GM13976 (cell line): ENCODE measurements around the gene SHROOM2.
"Not testable (repeated sequence)": the region's sequence is repeated elsewhere in the genome, so short reads cannot be mapped to it uniquely, and the experiment has no call there.

Experiments
- DNase-seq: peaks from one replicate; pipeline ENCODE4 v3.0.0; 2012; ENCODE audit warnings: low spot score
- CTCF ChIP-seq: IDR thresholded peaks from 2 replicates; pipeline ENCODE4 v1.5.1; 2012; ENCODE audit warnings: borderline replicate concordance, mild to moderate bottlenecking; ENCODE audit not compliant: insufficient read depth; ENCODE audit errors: extremely low read depth, missing control alignments, control extremely low read depth
- in situ Hi-C: fragments of 300-500 bp; cut with MboI; formaldehyde crosslinking; loops from one replicate; pipeline ENCODE4 v1.12.0; 2022; ENCODE audit warnings: low sequenced_read_pairs, mixed read lengths, inconsistent platforms; ENCODE audit not compliant: unreplicated experiment

SHROOM2 gene

DNA sequence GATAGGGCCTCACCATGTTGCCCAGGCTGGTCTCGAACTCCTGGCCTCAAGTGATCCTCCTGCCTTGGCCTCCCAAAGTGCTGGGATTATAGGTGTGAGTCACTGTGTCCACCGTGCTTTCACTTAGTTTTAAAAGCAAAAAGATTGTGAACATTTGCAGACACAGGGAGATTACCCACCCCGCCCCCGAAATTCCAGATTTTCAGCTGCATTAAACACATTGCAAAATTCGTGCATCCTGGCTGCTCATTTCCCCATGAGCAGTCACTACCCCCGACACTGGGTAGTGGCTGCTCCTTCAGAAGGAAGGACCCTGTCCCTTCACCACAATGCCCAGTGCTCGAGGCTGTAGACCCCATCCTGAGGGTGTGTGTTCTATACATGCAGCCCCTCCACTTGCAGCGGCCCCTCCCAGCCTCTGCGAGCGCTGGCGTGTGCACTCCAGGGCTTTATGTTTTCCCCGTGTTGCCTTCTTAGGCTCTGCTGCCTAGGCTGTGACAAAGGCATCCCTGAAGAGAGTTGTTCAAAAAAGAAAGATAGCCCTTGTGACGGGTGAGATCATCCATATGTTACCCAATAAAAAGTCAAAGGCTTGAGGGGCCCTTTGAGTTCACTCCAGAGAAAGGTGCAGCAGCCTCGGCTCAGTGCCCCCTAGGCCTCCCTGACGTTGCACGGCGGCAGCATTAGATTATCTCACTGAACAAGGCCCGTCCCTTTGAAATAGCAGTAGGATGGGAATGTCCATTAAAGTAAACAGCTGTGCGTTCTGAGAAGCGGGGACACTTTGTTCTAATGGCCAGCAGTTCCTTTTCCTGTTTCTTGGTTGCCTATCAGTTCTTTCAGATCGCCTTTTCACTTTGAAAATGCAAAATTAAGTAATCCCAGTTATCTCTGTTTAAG lies 71.6 kb downstream of the SHROOM2 start:
- no peak for TF ChIP-seq CTCF
- in situ Hi-C loops: no loop called here
- no peak for DNase-seq

- DNase-seq, in situ Hi-C loops: not testable (repeated sequence)
These were observed 72.5 kb downstream of the SHROOM2 start for GRCh38 chrX:9858684-9859083.

- in situ Hi-C loops: no loop called here
- DNase-seq: no peak
- TF ChIP-seq CTCF: no peak
These were observed 73.7 kb downstream of the SHROOM2 start for GRCh38 chrX:9859711-9860555.

GRCh38 chrX:9860826-9861225 lies 74.6 kb downstream of the SHROOM2 start:
- DNase-seq: no peak
- TF ChIP-seq CTCF: no peak
- in situ Hi-C loops: no loop called here

DNA sequence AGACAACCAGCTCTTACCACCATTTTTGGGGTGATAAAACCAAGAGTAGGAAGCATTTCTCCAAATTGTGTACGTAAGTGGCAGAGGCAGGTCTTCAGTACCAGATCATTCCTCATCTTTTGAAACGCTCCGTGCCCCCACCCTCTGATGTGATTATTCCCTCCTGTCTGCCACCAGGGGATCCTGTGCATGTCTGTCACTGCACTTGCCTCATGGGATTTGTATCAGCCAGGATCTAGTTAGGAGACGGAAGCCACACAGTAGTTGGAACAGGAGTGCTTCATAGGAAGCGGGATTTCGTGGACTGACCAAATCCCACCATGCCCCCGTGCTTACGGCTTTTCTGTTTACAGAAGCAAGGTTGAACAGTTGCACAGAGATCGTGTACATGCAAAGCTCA lies 75.5 kb downstream of the SHROOM2 start:
- TF ChIP-seq CTCF: no peak
- in situ Hi-C loops: no loop called here
- DNase-seq: no peak

GRCh38 chrX:9862525-9862924 lies 76.3 kb downstream of the SHROOM2 start:
- no peak for DNase-seq
- no peak for TF ChIP-seq CTCF
- in situ Hi-C loops: no loop called here

GRCh38 chrX:9862953-9863352 lies 76.7 kb downstream of the SHROOM2 start:
- no peak for TF ChIP-seq CTCF
- in situ Hi-C loops: no loop called here
- no peak for DNase-seq
